HG02623 (cell line): ENCODE data around the gene UBE2D2.

Source experiments
- ATAC-seq: cut with Tn5 transposase; IDR thresholded peaks from one replicate; pipeline ENCODE4 v1.9.1; 2021; ENCODE audit warnings: moderate library complexity; ENCODE audit not compliant: unreplicated experiment

UBE2D2 gene

GRCh38 chr5:139634541-139634940 lies 73.4 kb downstream of the UBE2D2 start:
- no peak for ATAC-seq

- ATAC-seq = no peak
Observed at GRCh38 chr5:139635191-139635590, 74.1 kb downstream of the UBE2D2 start.

DNA sequence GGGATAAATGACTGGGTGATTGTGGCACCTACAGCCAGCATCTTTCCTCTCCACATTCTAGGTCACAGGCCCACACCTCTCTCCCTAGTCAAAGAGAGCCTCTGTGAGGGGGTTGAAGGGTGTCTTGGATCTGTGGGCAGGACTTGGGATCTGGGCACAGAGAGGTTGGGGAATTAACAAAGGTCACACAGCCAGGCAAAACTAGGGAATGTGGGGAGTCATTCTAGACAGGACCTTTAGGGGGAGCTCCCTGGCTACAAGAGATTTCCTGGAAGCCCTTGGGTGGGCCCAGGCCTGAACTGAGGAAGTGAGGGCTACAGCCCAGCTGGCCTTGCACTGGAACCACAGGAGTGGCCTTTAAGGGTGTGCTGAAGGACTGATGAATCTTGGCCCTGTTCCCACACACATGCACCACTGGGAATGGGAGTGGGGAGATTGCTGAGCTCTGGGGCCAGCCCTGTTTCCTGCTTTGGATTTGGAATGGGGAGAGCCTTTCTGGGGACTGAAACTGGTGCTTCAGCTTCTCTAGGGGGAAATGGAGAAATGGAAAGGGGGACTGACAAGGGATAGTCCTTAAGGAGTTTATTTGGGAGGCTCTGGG lies 74.6 kb downstream of the UBE2D2 start:
- no peak for ATAC-seq

GRCh38 chr5:139636207-139636792 lies 75.2 kb downstream of the UBE2D2 start:
- ATAC-seq = peak; percentile 77

GRCh38 chr5:139636975-139637408 lies 75.9 kb downstream of the UBE2D2 start:
- no peak for ATAC-seq

DNA sequence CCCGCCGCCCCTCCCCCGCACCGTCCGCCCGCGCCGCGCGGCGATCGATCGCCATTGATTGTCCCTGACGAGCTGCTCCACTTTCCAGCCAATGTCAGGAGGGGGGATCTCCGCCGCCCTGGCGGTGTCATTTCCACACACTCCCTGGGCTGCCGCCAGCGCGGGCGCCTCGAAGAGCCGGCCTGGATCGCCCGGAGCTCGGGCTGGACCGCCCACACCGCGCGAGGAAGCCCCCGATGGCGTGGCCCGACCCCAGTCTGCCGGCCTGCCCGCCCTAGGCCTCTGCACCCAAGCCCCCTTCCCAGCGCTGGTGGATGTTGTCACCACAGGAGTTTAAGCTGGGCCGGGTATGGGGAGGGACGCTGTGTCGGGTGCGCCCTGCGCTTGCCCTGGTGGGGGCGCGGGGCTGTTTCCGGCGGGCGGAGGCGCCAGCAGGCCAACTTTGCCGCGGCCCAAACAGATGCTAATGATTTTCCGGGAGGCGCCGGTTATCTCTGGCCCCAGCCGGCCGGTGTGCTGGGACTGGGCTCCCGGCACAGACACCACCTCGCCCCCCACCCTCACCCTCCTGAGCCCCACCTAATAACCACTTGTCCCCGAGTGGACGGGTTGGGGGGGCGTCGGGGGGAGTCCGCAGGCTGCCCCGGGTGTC lies 76.4 kb downstream of the UBE2D2 start:
- ATAC-seq = peak; percentile 25

DNA sequence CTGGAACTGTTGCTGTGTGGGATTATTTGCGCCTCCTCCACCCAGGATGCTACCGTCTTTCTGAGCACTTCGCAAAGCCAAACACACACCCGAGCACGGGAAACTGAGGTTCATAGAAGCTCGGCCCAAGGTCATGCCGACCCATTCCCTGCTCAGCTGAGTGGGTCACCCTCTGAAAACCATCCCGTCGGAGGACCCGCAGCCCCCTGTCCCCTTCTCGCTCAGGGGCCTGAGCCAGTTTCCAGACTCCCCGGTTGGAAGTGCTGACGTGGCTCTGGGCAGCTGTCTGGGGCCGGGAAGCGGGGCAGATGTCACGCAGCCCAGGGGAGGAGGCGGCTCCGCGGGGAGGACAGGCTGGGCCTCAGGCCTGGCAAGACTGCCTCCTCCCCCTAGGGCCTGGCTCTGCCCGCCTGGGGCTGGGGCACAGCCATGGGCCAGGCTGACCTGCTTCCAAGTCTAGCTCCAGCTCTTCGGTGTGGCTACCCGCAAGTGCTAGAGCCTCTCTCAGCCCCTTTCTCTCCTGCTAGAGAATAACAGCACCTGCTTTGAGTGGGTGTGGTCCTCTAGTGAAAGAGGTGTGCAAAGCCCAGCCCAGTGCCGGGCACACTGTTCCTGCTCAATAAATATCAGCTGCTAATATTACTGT lies 77.1 kb downstream of the UBE2D2 start:
- no peak for ATAC-seq

- ATAC-seq = no peak
Observed at GRCh38 chr5:139638736-139639618, 77.8 kb downstream of the UBE2D2 start.

GRCh38 chr5:139639619-139640380 lies 78.7 kb downstream of the UBE2D2 start:
- no peak for ATAC-seq

DNA sequence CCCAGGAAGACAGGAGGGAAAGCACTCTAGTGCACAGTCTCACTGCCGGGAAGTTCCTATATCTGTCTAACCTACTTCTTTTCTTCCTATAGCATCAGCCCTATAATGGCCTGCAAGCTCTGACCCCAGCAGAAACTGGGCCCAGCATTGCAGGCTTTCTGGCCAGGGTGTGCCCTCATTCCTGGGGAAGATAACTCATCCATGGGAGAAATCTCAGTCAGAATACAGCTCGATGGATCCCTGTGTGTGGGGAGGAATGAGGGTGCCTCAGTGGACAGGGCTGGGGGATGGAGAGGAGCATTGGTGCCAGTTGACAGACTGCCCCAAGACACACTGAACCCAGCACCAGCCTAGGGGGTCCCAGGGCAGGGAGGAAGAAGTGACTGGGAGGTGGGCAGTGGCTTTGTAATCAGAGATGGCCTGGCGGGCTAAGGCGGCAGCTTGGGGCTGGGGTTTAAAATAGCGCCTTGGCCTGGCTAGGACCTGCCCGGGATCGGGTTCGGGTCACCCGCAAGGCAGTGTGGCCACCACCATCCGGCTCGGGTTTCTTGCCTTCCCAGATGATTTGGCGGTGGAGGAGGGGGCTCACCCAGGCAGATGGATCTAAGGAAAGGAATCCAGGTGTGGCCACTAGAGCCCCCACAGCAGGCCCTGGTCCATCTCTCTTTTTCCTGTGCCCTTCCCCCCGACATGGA lies 79.4 kb downstream of the UBE2D2 start:
- ATAC-seq = no peak

DNA sequence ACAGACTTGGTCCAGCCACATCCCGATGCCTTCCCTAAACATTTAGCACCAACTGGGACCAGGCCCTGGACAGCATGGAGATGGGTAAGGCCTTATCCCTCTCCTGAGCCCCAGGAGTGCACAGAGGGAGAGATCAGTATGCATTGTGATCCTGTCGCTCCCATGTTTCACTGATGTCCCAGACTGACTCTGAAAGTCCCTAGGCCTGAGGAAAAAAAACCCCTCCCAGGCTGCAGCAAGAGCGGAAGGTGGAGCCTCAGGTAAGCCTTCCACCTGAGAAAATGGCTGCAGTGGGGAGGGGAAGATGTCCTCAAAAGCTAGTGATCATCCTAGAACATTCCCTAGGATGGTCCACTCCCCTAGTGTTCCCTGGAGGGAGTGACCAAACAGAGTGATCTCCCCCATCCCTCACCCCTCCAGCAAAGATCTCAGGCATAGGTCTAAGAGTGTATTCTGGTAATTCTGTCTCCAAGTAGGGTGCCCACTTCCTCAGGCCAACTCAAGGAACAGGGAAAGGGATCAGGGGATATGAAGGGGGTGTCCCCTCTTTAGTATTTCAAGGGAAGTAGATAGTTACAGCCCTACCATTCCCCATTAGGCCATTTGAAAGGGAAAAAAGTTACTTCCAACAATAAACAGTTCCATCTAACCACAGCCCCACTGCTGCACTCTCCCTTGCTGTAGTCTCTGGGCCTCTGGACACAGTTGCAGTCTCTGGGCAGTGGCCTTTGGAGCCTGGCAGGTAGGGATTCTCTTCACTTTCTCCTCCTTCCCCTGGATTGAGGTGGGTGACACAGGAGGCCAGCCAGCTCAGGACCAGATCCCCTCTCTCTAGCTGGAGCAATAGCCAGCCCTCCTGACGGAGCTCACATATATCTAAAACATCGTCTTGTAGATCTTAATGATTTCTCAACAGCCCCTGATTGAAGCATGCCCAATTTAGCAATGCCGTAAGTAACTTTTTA lies 80.3 kb downstream of the UBE2D2 start:
- ATAC-seq = no peak

DNA sequence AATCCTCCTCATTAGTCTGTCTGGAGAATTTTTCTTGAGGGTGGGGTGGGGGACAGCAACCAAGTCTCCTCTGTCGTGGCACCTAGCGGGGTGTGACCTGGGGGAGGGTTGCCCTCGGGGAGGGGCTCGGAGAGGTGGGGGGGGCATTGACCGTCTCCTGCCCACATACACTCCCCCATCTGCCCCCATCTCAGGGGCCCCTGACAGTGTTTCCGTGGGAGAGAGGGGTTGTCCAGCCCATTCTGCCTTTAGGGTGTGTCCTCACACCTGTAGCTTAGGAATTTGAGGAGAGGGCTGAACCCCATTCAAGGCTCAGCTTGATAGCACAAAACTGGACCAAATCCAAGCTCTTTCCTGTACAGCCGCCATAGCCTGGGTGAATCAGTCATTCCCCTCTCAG lies 81.1 kb downstream of the UBE2D2 start:
- no peak for ATAC-seq

DNA sequence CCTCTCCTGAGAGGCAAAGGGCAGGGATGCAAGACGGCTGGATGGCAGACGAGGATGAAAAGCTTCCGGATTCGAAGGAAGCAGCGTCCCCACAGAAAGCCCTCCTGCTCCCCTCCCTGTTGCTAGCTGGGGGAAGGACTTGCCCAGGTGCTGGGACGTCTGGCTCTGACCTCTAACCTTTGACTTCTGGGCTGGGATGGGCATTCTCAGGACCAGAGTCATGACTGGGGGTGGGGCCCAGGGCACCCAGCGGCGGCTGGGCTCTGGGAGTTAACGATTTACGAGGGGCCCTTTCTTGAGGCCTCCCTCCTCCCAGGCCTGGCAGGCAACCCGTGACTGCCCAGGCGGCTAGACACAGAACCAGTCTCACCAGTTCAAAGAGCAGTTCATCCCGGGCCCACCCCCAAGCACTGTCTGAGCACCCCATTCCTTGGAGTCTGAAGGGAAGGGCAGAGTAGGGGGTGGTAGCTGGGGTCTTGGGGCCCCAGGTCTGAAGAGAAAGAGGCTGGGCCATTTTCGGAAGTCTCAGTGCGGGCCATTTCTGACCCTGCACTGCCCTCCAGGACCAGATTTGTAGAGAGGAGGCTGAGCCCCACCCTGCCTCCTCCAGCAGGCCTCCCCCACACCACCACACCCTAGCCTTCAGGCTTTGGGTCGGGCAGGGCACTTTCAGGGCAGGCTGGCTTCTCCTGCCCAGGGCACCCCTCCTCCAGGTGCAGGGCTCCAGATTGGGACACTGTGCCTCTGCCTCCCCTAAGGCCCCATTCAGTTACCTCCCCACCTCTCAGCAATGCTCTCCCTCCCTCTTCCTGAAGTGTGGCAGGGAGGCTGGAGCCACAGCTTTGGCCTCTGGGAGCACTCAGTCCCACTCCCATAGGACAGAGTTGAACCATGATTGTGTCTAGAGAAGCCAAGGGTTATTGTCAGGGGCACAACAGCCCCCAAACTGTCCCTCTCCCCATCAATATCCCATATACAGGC lies 82.0 kb downstream of the UBE2D2 start:
- ATAC-seq = no peak

DNA sequence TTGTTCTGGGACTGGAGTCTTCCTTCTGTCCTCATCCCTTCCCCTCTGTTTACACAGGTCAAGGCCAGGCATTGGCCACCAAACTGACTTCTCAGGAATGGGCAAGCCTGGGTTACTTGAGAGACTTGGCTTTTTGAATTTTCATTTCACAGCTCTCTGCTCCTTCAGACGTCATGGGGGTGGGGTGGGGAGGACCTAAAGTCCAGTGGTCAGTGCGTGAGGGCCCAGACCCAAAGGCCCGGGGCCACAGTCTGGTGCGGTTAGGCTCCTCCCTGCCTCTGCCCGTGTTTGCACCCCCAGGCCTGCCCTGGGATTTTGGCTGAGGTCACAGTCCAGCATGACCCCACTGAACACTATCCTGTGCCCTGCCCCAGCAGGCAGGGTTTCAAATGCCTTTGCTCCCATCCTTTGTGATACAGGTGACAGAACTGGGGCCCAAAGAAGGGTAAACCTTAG lies 82.9 kb downstream of the UBE2D2 start:
- ATAC-seq = no peak

DNA sequence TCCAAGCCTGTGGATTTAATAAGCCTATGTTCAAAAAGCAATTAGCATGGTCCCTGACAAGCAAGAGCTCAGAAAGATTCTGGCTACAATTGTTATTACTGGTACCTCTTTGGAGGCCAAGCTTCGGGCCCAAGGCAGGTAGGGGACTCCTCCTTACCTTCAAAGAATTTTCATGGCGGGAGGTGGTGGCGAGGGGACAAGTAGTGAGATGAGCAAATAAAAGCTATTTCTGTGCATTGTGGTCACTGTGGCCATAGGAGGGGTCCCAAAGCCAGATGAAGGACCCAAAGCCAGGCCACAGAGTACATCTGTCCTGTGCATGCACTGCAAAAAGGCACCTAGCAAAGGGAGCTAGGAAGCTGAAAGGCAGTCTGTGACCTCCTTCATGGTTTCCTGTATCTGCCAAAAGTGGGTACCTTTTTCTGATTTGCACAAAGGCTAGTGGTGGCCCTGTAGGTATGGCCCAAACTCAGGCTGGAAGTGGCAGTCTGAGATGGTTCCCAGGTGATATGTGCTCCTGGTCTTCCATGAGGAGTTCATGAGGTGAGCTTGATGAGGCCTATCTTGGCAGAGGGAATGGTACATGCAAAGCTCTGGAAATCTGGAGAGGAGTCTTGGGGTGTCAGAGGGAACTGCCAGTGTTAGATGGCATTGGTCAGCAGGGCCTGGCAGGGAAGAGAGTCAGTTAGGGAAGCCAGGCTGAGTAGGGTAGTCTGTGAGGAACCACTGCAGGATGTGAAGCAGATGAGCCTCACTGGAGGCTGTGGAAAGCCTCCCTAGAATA lies 83.7 kb downstream of the UBE2D2 start:
- ATAC-seq = no peak

DNA sequence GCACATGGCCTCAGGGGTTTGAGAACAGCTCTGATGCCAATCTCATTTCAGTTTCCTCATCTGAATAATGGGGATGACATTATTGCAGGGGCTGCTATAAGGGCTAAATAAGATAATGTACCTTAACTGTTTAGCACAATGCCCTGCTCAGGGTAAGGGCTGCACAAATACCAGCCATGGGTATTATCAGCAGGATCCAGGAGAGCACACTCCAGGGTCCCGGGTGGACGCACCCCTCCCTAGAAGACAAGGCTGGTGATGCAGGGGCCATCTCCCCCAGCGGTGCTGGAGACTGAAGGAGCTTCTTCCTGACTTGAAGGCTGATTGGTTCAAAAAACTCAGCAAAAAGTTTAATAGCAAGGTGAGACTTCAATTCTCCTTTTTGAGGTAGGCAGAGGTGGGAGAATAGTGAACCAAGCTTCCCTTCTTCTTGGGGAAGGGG lies 84.3 kb downstream of the UBE2D2 start:
- no peak for ATAC-seq
